Colonic mucosa (tissue), 4 donors: ENCODE data around the gene NHEJ1. TPM values are rescaled to one million over a fixed set of nuclear protein-coding genes. Genes with fewer than 3 reads are reported as not detected.

ENCODE experiments used
- DNase-seq: peaks from one replicate; pipeline ENCODE4 v3.0.0-alpha.2; 2020
- H3K27ac ChIP-seq: fragments of 200-600 bp; one replicate; pipeline ENCODE4 v1.8.0; 2021
- H3K27me3 ChIP-seq: fragments of 200-600 bp; one replicate; pipeline ENCODE4 v1.8.0; 2021
- H3K36me3 ChIP-seq: fragments of 200-600 bp; one replicate; pipeline ENCODE4 v1.8.0; 2021
- H3K4me1 ChIP-seq: fragments of 200-600 bp; one replicate; pipeline ENCODE4 v1.8.0; 2021; ENCODE audit warnings: mild to moderate bottlenecking
- H3K4me3 ChIP-seq: fragments of 200-600 bp; one replicate; pipeline ENCODE4 v1.8.0; 2021
- H3K9ac ChIP-seq, 2 donors: one replicate each; pipeline ENCODE4 v1.7.0; 2013; ENCODE audit warnings: control low read depth in 2 of 2, low read depth in 2 of 2, low read length in 2 of 2
- H3K9me3 ChIP-seq: fragments of 200-600 bp; one replicate; pipeline ENCODE4 v1.8.0; 2021
- intact Hi-C: fragments of 100-400 bp; cut with DNase I; formaldehyde crosslinking; loops from one replicate; pipeline ENCODE4 v1.14.1; 2022
- total RNA-seq, 2 donors: library from RNA; stranded (reverse); fragmentation: NEBNext Ultra II Directional in 1 of 2; extraction: Animal tissue kit (Norgen Biotek cat#: 25700) in 1 of 2; gene quantifications; one replicate each; pipeline ENCODE4 v1.2.1, GENCODE V29; 2021
- TF ChIP-seq, protein P1 (sequence below): fragments of 200-600 bp; IDR thresholded peaks from one replicate; pipeline ENCODE4 v1.8.0; 2022; ENCODE audit warnings: antibody characterized with exemption, mild to moderate bottlenecking
- donor health status: healthy.
- donor health status: DM: no; HTN: no; CAD: no.
- donor health status: DM: no; HTN: no; CAD: no.

NHEJ1 gene
- total RNA-seq, 2 donors from 2014 or later: 30.7 to 51.1 TPM

DNA sequence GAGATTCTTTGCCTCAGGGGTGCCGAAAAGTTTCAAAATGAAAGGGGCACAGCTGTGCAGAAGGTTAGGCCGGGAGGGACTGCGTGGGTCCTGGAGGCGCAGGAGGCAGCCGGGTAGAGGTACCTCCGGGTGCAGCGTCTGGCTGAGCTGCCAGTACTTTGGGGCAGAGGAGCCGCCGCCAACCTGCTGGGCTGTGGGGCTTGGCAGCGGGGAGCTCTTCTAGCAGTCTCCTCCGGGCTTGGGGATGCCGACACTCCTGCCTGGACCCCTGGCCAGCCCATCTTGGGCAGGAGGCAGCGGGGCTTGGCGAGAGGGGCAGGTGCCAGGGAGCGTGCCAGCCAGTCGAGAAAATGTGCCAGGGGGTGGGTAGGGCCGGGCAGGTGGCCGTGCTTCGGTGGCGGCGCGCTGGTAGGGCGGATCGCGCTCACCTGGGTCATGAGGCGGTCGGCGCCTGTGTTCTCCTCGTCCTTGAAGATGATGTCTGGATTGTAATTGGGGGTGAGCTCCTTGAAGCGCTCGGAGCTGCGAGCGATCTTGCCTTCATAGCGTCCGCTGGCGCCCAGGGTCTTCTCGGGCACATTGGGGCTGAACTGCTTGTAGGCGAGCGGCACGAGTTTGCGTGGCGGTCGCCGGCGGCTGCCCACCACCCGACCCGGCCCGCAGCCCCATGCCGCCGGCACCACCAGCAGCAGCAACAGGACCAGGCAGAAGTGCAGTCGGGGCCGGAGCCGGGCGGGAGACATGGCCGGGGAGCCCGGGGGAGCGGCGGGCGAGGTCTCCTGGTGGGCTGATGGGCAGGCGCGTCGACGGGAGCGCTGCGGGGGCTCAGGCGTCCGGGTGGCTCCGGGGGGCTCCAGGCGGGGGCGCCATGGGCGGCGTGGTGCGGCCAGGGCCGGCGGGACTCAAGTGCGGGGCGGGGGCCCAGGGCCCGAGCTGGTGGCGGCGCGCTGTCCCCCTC lies 100.6 kb downstream of the NHEJ1 start:
- Histone ChIP-seq H3K9ac (peak overlapping the region; percentile 91 to 92), H3K9me3 (no peaks in the 10 kb centered on the region), H3K4me1 (no peaks in the 10 kb centered on the region), H3K27ac (peak overlapping the region; percentile 63), H3K36me3 (no peaks in the 10 kb centered on the region), H3K4me3 (peak overlapping the region; percentile 59), H3K27me3 (peaks cover 33% of the 10 kb centered on the region)
- no peak for DNase-seq
- intact Hi-C loops: loop anchor here (5.0 kb wide), 3 partner anchors 62 to 237 kb away; no protein-coding TSS in a partner anchor
- TF ChIP-seq, protein P1, sequence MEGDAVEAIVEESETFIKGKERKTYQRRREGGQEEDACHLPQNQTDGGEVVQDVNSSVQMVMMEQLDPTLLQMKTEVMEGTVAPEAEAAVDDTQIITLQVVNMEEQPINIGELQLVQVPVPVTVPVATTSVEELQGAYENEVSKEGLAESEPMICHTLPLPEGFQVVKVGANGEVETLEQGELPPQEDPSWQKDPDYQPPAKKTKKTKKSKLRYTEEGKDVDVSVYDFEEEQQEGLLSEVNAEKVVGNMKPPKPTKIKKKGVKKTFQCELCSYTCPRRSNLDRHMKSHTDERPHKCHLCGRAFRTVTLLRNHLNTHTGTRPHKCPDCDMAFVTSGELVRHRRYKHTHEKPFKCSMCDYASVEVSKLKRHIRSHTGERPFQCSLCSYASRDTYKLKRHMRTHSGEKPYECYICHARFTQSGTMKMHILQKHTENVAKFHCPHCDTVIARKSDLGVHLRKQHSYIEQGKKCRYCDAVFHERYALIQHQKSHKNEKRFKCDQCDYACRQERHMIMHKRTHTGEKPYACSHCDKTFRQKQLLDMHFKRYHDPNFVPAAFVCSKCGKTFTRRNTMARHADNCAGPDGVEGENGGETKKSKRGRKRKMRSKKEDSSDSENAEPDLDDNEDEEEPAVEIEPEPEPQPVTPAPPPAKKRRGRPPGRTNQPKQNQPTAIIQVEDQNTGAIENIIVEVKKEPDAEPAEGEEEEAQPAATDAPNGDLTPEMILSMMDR: no peak

DNA sequence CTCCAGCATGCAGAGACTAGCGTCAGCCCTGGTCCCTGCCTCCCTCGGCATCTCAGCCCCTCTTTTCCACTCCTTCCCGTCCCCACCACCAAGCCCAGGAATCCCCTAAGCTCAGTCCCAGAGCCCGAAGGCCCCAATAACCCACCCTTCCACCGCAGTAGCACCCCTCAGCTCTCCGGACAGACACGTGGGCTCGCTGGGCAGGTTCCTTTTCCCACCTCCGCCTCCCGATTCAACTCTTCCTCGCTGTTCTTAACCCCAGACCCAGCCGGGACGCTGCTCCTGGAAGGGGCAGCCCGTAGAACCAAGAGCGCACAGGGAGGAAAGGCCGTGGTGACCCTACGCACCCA lies 101.3 kb downstream of the NHEJ1 start:
- DNase-seq: no peak
- H3K9ac ChIP-seq: peak overlapping the region; percentile 91 to 92
- TF ChIP-seq, protein P1: no peak
- H3K36me3 ChIP-seq: no peaks in the 10 kb centered on the region
- intact Hi-C loops: loop anchor here (5.0 kb wide), 3 partner anchors 63 to 238 kb away; no protein-coding TSS in a partner anchor
- no peaks in the 10 kb centered on the region for H3K4me1 ChIP-seq
- peaks cover 33% of the 10 kb centered on the region for H3K27me3 ChIP-seq
- H3K27ac ChIP-seq: peak overlapping the region; percentile 63
- no peaks in the 10 kb centered on the region for H3K9me3 ChIP-seq
- peak overlapping the region; percentile 59 for H3K4me3 ChIP-seq

DNA sequence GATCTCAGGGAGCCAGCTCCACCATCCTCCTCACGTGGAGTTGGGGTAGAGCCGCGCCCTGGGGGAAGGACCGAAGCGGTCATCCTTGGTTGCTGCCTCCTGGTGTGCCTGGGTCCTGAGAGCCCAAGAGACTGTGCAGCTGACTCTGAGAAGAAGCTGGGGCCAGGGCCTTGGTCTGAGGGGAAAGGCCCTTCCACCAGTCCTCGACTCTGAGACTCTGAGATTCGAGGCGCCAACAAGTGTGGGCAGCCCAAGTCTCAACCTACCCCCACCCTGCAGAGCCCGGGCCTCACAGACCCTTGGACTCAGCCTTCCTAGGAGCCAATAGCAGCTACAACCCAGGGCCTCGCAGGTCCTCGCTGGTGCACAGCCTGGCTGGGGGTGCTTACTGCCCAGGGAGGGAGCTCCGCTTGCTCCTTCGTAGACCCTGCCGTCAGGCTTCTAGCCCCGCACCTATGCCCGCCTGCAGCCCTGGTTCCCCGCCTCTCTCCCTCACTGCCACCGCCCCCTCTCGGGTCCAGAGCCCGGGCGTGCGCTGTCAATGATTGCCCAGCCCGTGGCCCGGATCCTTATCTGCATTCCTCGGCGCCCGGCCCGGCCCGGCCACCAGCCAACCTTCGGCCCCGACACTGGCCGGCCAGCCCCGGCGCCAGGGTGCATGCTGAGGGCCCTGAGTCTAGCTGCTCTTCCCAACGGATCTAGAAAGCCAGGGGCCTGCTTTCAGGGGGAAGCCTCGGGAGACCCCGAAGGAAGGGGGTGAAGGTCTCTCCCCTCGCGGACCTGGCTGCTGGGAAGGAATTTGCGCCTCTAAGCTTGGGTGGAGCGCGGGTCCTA lies 101.9 kb downstream of the NHEJ1 start:
- Histone ChIP-seq H3K9me3 (no peaks in the 10 kb centered on the region), H3K4me1 (no peaks in the 10 kb centered on the region), H3K27ac (peak overlapping the region; percentile 63), H3K27me3 (peaks cover 33% of the 10 kb centered on the region), H3K9ac (peak overlapping the region; percentile 91 to 92), H3K4me3 (peak overlapping the region; percentile 59), H3K36me3 (no peaks in the 10 kb centered on the region)
- TF ChIP-seq, protein P1: no peak
- intact Hi-C loops: loop anchor here (5.0 kb wide), 3 partner anchors 64 to 239 kb away; no protein-coding TSS in a partner anchor
- peak; percentile 80 for DNase-seq

DNA sequence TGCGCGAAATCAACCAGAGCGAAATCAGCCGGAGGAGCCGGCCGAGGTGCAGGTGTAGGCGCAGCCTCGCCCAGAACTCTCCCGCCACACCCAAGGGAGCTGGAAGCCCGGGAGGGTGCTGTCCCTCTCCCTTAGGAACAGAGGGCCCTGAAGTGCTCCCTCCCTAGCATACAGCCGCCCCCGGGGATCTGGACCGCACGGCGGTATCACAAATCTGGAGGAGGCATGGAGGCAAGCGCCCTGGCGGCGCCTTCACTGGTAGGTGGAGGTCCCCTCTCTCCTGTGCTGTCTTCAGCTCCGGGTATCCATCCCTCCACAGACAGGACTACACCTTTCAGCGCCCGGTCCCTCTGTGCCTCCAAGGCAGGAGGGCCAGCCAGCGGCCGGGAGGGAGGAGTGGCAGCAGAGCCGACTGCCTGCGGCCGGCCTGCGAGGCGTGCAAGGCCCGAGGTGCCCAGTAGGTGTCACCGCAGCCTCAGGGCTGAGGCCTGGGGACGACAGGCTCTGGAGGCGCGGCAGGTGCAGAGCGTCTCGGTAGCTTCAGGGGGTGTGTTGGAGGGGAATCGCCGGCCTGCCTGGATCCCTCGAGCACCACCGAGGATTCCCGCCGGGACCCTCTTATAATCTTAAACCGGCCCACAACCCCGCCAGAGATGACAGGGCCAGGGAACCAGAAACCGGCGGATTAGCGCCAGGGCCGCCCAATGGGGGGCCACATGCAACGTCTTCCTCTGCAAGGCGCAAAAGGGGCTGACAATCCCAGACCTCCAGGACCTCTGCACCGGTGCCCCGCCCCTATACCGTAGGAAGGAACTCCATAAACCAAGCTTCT lies 102.7 kb downstream of the NHEJ1 start:
- H3K36me3 ChIP-seq: no peaks in the 10 kb centered on the region
- intact Hi-C loops: loop anchor here (5.0 kb wide), 3 partner anchors 64 to 239 kb away; no protein-coding TSS in a partner anchor

More for the DNA sequence above, 102.7 kb downstream of the NHEJ1 start:
- TF ChIP-seq, protein P1: peak; percentile 93
- DNase-seq: peak; percentile 83
- H3K4me3 ChIP-seq: peak overlapping the region; percentile 59
- H3K9me3 ChIP-seq: no peaks in the 10 kb centered on the region
- H3K27ac ChIP-seq: no peak overlapping the region
- H3K27me3 ChIP-seq: peaks cover 33% of the 10 kb centered on the region
- no peaks in the 10 kb centered on the region for H3K4me1 ChIP-seq
- peak overlapping the region; percentile 91 to 92 for H3K9ac ChIP-seq
